T-cell (primary cell): Measurements from ENCODE around the gene PARP8. TPM values are rescaled to one million over a fixed set of nuclear protein-coding genes. Genes with fewer than 3 reads are reported as not detected.

ENCODE experiments used
- ATAC-seq, 4 experiments: fragments of 200-7000 bp in 3 of 4; fragments of 150-1000 bp in 1 of 4; cut with Tn5 transposase; replicated peaks in 1 of 4; 1 replicate in 3 of 4; 2 replicates in 1 of 4; pipeline ENCODE4 v1.10.0; 2021; ENCODE audit warnings: moderate library complexity in 3 of 4, mild to moderate bottlenecking in 2 of 4, moderate number of reproducible peaks in 1 of 4
- CTCF ChIA-PET, 2 donors: fragments of 300-600 bp; sonication (Branson Sonifier 250); formaldehyde crosslinking; loops; one replicate each; lab custom pipeline; 2022; ENCODE audit warnings: antibody characterized with exemption in 2 of 2; lab: Charles Lee
- POLR2A ChIA-PET, 2 donors: fragments of 300-600 bp; sonication (Branson Sonifier 250); formaldehyde crosslinking; loops; one replicate each; lab custom pipeline; 2022; ENCODE audit warnings: antibody characterized with exemption in 2 of 2; lab: Charles Lee
- DNase-seq, 35 experiments: peaks; one replicate each; pipeline versions ENCODE4 v3.0.0 to v3.0.0-alpha.2; 2013 to 2023
- H3K27ac ChIP-seq: one replicate; pipeline ENCODE4 v1.5.1; 2013; ENCODE audit warnings: low read length
- H3K27me3 ChIP-seq, 2 experiments: replicated peaks in 1 of 2; 1 replicate in 1 of 2; 2 replicates in 1 of 2; pipeline versions ENCODE4 v1.6.1 to v1.7.0; 2013; ENCODE audit warnings: low read length in 1 of 2, mixed read lengths in 1 of 2; ENCODE audit not compliant: control insufficient read depth in 2 of 2, insufficient read depth in 2 of 2; ENCODE audit errors: extremely low read depth in 1 of 2
- H3K36me3 ChIP-seq, 2 donors: 1 replicate in 1 of 2; 2 replicates in 1 of 2; pipeline versions ENCODE4 v1.6.1 to v1.7.0; 2013; ENCODE audit warnings: low read length in 1 of 2; ENCODE audit not compliant: control insufficient read depth in 2 of 2, insufficient read depth in 1 of 2; ENCODE audit errors: extremely low read depth in 1 of 2
- H3K4me1 ChIP-seq, 2 experiments: 1 replicate in 1 of 2; 2 replicates in 1 of 2; pipeline versions ENCODE4 v1.6.1 to v1.7.0; 2013; ENCODE audit warnings: low read length in 2 of 2, mixed read lengths in 1 of 2; ENCODE audit not compliant: insufficient read depth in 2 of 2, control insufficient read depth in 1 of 2; ENCODE audit errors: extremely low read depth in 1 of 2
- H3K4me3 ChIP-seq, 2 donors: 1 replicate in 1 of 2; 2 replicates in 1 of 2; pipeline versions ENCODE4 v1.5.1 to v1.7.0; 2013; ENCODE audit warnings: mild to moderate bottlenecking in 2 of 2, low read length in 1 of 2, moderate library complexity in 1 of 2; ENCODE audit not compliant: control insufficient read depth in 1 of 2; ENCODE audit errors: extremely low read depth in 1 of 2
- H3K9me3 ChIP-seq: 2 replicates; pipeline ENCODE4 v1.7.0; 2013
- H3K27ac Mint-ChIP-seq, 2 donors: one replicate each; pipeline ENCODE4 v1.8.0; 2020 to 2021; ENCODE audit warnings: mild to moderate bottlenecking in 2 of 2, mixed read lengths in 2 of 2
- H3K27me3 Mint-ChIP-seq, 2 donors: one replicate each; pipeline ENCODE4 v1.8.0; 2021 to 2022; ENCODE audit warnings: mixed read lengths in 2 of 2
- H3K36me3 Mint-ChIP-seq: one replicate; pipeline ENCODE4 v1.8.0; 2021; ENCODE audit warnings: mixed read lengths
- H3K4me1 Mint-ChIP-seq, 3 donors: one replicate each; pipeline ENCODE4 v1.8.0; 2020 to 2022; ENCODE audit warnings: mixed read lengths in 3 of 3, mild to moderate bottlenecking in 1 of 3
- H3K4me3 Mint-ChIP-seq, 3 donors: one replicate each; pipeline ENCODE4 v1.8.0; 2020 to 2022; ENCODE audit warnings: mild to moderate bottlenecking in 3 of 3, mixed read lengths in 3 of 3, moderate library complexity in 3 of 3
- H3K9me3 Mint-ChIP-seq, 3 donors: one replicate each; pipeline ENCODE4 v1.8.0; 2020 to 2022; ENCODE audit warnings: mixed read lengths in 3 of 3
- WGBS: methylation state at CpG from one replicate; pipeline ENCODE4 v1.1.5; 2013; ENCODE audit warnings: missing lambda C conversion rate; ENCODE audit not compliant: insufficient coverage; 5-methylcytosine and 5-hydroxymethylcytosine counted together
- total RNA-seq, 35 experiments: library from RNA in 6 of 35; stranded (reverse) in 6 of 35; fragments of 120-200 nt in 1 of 35; gene quantifications; one replicate each; pipeline versions ENCODE4 v1.2.1 to v1.2.4 and lab custom pipeline; 2013 to 2026

The PARP8 gene
- total RNA-seq, 5 donors from 2014 or later (not counting 1 experiment from before 2014, with no cell fraction given), result 92.8 to 252 (median 136) TPM

GRCh38 chr5:50856401-50857119 is 190.1 kb downstream of the PARP8 start:
- no peaks in the 10 kb centered on the region for H3K9me3 Mint-ChIP-seq
- ATAC-seq (no peak), DNase-seq (no peak)
- POLR2A ChIA-PET, result no interaction called here
- H3K4me1 Mint-ChIP-seq, result peaks cover 0 to 18% (median 7%) of the 10 kb centered on the region in 3 donors
- no peaks in the 10 kb centered on the region for H3K36me3 Mint-ChIP-seq
- no peak overlapping the region for H3K27ac Mint-ChIP-seq
- Histone ChIP-seq H3K36me3 (no peaks in the 10 kb centered on the region), H3K27ac (no peak overlapping the region), H3K4me3 (no peak overlapping the region), H3K4me1 (no peaks in the 10 kb centered on the region), H3K9me3 (no peaks in the 10 kb centered on the region), H3K27me3 (no peaks in the 10 kb centered on the region)
- no CpG with 5 or more reads among the region's 3 CpGs for WGBS
- CTCF ChIA-PET, result no interaction called here
- H3K27me3 Mint-ChIP-seq, result peaks cover 8 to 10% of the 10 kb centered on the region in 2 donors
- no peak overlapping the region for H3K4me3 Mint-ChIP-seq

- no peak overlapping the region for H3K27ac ChIP-seq
- H3K9me3 Mint-ChIP-seq, result no peaks in the 10 kb centered on the region
- no peaks in the 10 kb centered on the region for H3K4me1 Mint-ChIP-seq
- WGBS, result 78% methylated on average over 2 of the region's 3 CpGs
- no peaks in the 10 kb centered on the region for H3K9me3 ChIP-seq
- H3K27me3 ChIP-seq, result peaks cover 0 to 2% of the 10 kb centered on the region in 2 experiments
- no peaks in the 10 kb centered on the region for H3K4me1 ChIP-seq
- POLR2A ChIA-PET, result no interaction called here
- H3K4me3 ChIP-seq, result no peak overlapping the region
- DNase-seq (no peak), ATAC-seq (no peak)
- H3K36me3 Mint-ChIP-seq, result no peaks in the 10 kb centered on the region
- peaks cover 23 to 37% of the 10 kb centered on the region in 2 donors for H3K27me3 Mint-ChIP-seq
- CTCF ChIA-PET, result no interaction called here
- H3K36me3 ChIP-seq, result no peaks in the 10 kb centered on the region
- H3K27ac Mint-ChIP-seq, result no peak overlapping the region
- no peak overlapping the region for H3K4me3 Mint-ChIP-seq
Measured at GRCh38 chr5:50863534-50864170, 197.2 kb downstream of the PARP8 start.

GRCh38 chr5:50864466-50864865 is 198.0 kb downstream of the PARP8 start:
- WGBS, result no CpG with 5 or more reads among the region's 2 CpGs
- ATAC-seq (no peak), DNase-seq (no peak)
- H3K4me1 ChIP-seq, result no peaks in the 10 kb centered on the region
- no peak overlapping the region for H3K27ac ChIP-seq
- Mint-ChIP-seq H3K4me3 (no peak overlapping the region), H3K36me3 (no peaks in the 10 kb centered on the region), H3K9me3 (no peaks in the 10 kb centered on the region), H3K27ac (no peak overlapping the region), H3K4me1 (no peaks in the 10 kb centered on the region), H3K27me3 (peaks cover 29 to 39% of the 10 kb centered on the region in 2 donors)
- H3K9me3 ChIP-seq, result no peaks in the 10 kb centered on the region
- ChIA-PET POLR2A (interaction anchor here in 1 of 2 donors (0.5 kb wide), 1 partner anchor 31 kb away, joined by 3 read pairs; no protein-coding TSS in a partner anchor), CTCF (interaction anchor here in 1 of 2 donors (0.6 kb wide), 1 partner anchor 1794 kb away, joined by 3 read pairs; no protein-coding TSS in a partner anchor)
- H3K36me3 ChIP-seq, result no peaks in the 10 kb centered on the region
- H3K27me3 ChIP-seq, result peaks cover 0 to 2% of the 10 kb centered on the region in 2 experiments
- no peak overlapping the region for H3K4me3 ChIP-seq

GRCh38 chr5:50866415-50866814 is 200.0 kb downstream of the PARP8 start:
- ATAC-seq, result no peak
- CTCF ChIA-PET, result no interaction called here
- no CpG with 5 or more reads among the region's 1 CpG for WGBS
- POLR2A ChIA-PET, result no interaction called here
- Histone ChIP-seq H3K4me3 (no peak overlapping the region), H3K27ac (no peak overlapping the region), H3K9me3 (no peaks in the 10 kb centered on the region), H3K27me3 (peaks cover 0 to 2% of the 10 kb centered on the region in 2 experiments), H3K4me1 (no peaks in the 10 kb centered on the region), H3K36me3 (no peaks in the 10 kb centered on the region)
- Mint-ChIP-seq H3K4me3 (no peak overlapping the region), H3K9me3 (no peaks in the 10 kb centered on the region), H3K27ac (no peak overlapping the region), H3K4me1 (no peaks in the 10 kb centered on the region), H3K27me3 (peaks cover 31 to 44% of the 10 kb centered on the region in 2 donors), H3K36me3 (no peaks in the 10 kb centered on the region)
- no peak for DNase-seq

- H3K4me1 Mint-ChIP-seq, result no peaks in the 10 kb centered on the region
- peaks cover 31 to 39% of the 10 kb centered on the region in 2 donors for H3K27me3 Mint-ChIP-seq
- Histone ChIP-seq H3K27ac (no peak overlapping the region), H3K27me3 (peaks cover 0 to 2% of the 10 kb centered on the region in 2 experiments), H3K36me3 (no peaks in the 10 kb centered on the region), H3K4me3 (no peak overlapping the region), H3K9me3 (no peaks in the 10 kb centered on the region), H3K4me1 (no peaks in the 10 kb centered on the region)
- WGBS, result no CpG with 5 or more reads among the region's 3 CpGs
- POLR2A ChIA-PET, result no interaction called here
- no peak overlapping the region for H3K4me3 Mint-ChIP-seq
- DNase-seq (no peak), ATAC-seq (no peak)
- no peaks in the 10 kb centered on the region for H3K36me3 Mint-ChIP-seq
- H3K27ac Mint-ChIP-seq, result no peak overlapping the region
- CTCF ChIA-PET, result no interaction called here
- no peaks in the 10 kb centered on the region for H3K9me3 Mint-ChIP-seq
Measured at GRCh38 chr5:50867140-50867539, 200.7 kb downstream of the PARP8 start.

- DNase-seq (no peak), ATAC-seq (no peak)
- CTCF ChIA-PET, result no interaction called here
- no CpG with 5 or more reads among the region's 2 CpGs for WGBS
- no peaks in the 10 kb centered on the region for H3K9me3 ChIP-seq
- no peak overlapping the region for H3K27ac ChIP-seq
- H3K9me3 Mint-ChIP-seq, result no peaks in the 10 kb centered on the region
- no peak overlapping the region for H3K4me3 ChIP-seq
- H3K27me3 ChIP-seq, result no peaks in the 10 kb centered on the region
- H3K36me3 ChIP-seq, result no peaks in the 10 kb centered on the region
- H3K27ac Mint-ChIP-seq, result no peak overlapping the region
- POLR2A ChIA-PET, result no interaction called here
- H3K4me1 ChIP-seq, result no peaks in the 10 kb centered on the region
- H3K27me3 Mint-ChIP-seq, result peaks cover 21 to 26% of the 10 kb centered on the region in 2 donors
- H3K4me3 Mint-ChIP-seq, result no peak overlapping the region
- H3K4me1 Mint-ChIP-seq, result peaks cover 10 to 14% (median 14%) of the 10 kb centered on the region in 3 donors
- H3K36me3 Mint-ChIP-seq, result no peaks in the 10 kb centered on the region
Measured at GRCh38 chr5:50873595-50874277, 207.3 kb downstream of the PARP8 start.
